Stimulated activated CD8-positive, alpha-beta memory T cell treated with anti-CD3 and anti-CD28 coated beads, Interleukin-15, amount 100 ng/mL, for 4 hours (primary cell): ENCODE measurements around the gene MYL6B.

Experiments used
- DNase-seq, 2 donors: peaks; one replicate each; pipeline ENCODE4 v3.0.0-alpha.2; 2020; ENCODE audit warnings: low read depth in 2 of 2

Gene MYL6B

DNA sequence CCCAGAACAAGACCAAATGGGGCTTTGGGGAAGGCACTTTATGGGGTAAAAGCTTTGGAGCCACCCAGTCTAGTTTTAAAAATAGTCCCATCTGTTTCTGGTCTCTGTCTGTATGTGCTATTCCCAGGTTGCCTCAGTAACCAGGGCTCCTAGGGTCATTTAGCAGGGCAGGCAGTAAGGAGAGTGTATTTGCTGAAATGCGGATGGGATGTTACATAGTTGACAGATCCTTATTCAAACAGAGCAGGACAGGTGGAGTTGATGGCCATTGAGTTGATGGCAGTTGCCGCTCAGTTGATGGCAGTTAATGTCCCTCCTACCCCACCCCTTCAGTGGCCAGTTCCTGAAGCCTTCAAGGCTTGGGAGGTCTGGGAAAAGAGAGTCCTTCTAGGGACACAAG lies 29.8 kb upstream of the MYL6B start:
- DNase-seq, result no peak

GRCh38 chr12:56124133-56124532 lies 28.3 kb upstream of the MYL6B start:
- no peak for DNase-seq

DNA sequence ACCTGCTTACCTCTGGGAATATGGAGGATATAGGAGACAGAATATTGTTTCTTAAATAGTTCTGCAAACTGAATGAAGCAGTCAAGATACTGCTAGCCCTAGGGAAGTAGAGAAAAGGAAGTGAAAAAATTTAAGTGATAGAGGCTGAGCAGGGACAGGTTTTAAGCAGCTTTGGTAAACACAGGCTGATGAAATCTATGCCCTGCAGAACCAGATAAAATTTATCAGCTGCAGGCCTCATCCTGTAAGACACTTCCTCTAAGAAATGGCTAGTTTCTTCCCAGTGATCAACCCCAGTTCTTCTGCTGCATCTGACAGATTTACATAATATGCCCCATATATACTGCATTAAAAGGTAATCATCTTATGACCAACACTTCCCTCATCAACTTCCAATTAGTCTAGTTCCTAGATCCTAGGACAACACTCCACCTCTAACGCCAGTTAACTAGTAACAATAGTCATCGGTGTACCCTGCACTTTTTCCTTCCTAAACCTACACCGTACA lies 25.6 kb upstream of the MYL6B start:
- no peak for DNase-seq

DNA sequence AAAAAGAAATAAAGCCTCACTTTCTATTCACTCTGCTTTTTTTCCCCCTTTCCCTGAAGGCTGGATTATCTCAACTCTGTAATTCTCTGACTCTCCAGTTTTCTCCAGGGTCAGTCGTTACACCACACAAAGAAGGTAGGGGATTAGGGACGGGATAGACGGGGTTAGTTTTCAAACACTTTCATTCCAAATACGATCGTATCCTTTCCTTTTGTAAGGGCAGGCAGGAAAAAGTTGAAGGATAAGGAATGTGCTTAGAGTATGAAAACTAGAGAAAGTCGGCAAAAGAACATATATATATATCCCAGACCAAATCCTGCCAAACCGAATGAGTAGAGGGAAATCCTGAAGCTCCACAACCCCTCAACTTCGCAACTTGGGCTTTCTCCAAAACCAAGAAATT lies 24.9 kb upstream of the MYL6B start:
- no peak for DNase-seq

GRCh38 chr12:56127888-56128669 lies 24.3 kb upstream of the MYL6B start, which contains the start of gene ESYT1:
ESYT1 (plus strand) TSS chr12:56128267; CDS start chr12:56128320, 53 bp downstream.
- peak; percentile 92 to 98 for DNase-seq

DNA sequence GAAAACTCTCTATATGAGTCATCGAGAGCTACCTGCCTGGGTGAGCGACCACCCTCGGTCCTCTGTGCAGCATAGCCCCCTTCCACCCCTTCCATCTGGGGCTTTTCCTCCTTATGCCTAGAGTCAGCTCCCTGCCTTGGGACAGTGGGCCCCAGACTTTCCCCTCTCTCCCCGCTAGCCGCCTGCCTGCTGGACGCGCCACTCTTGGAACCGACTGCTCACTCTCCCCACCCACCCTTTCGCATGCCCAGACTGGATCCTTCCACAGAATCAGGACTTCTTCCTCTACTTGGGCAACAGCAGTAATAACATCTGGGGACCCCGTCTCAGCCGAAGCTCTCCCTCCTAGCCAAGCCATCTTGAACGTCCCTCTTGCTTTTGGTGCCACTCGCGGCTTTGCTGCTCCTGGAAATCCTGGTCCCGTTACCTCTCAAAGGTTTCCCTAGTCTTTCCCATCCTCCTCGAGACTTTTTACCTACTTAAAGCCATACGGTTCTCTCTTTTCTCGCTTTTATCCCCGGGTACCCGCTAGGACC lies 23.6 kb upstream of the MYL6B start:
- DNase-seq, result no peak

DNA sequence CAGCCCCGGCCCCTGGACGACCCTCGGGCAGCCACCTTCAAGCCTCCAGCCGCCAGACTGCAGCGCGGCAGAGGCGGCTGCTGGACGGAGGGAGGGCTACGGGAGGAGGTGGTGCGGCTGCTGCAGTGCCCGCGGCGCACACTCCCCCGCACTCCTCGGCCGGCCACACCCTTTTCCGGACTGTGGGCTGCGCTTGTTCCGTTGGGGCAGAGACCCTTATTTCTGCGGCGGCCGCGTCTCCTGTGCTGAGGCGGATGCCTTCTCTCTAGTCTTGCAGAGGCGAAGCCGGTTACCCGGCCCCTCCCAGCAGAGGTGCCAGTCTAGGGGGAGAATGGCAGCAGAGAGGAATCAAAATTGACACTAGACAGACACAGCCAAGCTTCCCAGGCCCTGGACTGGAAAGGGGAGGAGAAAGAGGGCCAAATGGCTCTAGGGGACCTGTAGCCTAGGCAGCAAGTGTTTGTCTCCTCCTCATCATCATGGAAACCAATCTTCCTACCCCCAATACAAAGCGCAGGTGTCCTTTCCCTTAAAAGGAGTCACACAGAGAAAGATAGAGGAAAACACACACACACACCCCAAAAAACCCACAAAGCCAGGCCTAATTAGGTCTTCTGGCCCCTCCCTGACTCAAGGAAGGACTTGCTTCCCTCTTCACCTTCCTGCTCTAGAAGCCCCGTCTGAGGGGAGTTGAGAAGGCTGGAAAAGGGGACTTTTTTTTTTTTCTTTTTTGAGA lies 23.0 kb upstream of the MYL6B start:
- peak in 1 of 2 donors; percentile 60 for DNase-seq

GRCh38 chr12:56129942-56130495 lies 22.4 kb upstream of the MYL6B start:
- no peak for DNase-seq

DNA sequence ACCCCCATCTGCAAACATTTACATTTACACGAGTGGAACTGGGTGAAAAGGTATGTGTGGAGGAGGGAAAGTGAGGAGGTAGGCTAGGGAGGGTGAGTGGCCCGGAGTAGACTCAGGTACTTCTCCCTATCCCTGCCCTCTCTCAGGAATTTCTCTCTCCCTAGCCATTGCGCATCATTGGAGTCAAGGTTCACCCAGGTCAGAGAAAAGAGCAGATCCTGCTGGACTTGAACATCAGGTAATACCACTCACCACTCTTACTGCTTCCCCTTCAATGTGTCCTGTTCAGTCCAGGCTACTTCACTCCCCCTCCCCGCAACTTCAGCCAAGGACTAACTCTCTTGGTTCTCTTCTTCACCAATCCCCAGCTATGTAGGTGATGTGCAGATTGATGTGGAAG lies 21.5 kb upstream of the MYL6B start:
- DNase-seq, result no peak

DNA sequence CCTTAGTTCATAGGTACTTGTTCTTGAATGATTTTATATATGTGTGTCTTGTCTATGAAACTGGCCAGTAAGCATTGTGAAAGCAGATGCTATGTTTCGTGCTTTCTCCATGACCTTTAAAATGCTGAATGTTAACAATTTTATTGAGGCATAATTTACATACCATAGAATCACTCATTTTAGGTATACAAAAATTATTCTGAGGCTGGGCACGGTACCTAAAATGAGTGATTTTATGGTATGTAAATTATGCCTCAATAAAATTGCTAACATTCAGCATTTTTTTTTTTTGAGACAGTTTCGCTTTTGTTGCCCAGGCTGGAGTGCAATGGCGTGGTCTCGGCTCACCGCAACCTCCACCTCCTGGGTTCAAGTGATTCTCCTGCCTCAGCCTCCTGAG lies 17.5 kb upstream of the MYL6B start:
- no peak for DNase-seq

DNA sequence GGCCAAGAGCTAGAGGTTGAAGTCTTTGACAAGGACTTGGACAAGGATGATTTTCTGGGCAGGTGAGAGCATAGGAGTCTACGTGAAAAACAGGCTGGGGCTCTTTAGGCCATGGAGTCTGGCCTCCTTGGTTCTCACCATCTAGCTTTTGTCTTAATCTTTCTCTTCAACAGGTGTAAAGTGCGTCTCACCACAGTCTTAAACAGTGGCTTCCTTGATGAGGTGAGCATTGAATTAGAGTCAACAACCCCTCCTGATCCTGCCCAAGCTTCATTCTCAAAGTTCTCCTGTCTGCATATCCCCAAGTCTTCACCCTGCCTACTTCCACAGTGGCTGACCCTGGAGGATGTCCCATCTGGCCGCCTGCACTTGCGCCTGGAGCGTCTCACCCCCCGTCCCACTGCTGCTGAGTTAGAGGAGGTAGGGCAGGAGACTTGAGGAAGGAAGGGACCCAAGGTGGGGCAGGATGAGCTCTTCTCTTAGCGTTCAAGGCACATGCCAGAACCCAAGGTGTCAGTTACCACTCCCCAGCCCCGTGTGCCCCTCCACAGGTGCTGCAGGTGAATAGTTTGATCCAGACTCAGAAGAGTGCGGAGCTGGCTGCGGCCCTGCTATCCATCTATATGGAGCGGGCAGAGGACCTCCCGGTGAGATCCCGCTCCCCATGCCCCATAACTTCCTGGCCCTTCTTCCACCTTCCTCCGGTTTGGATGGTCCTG lies 14.4 kb upstream of the MYL6B start:
- no peak for DNase-seq

GRCh38 chr12:56141946-56142784 lies 10.2 kb upstream of the MYL6B start:
- DNase-seq, result no peak

GRCh38 chr12:56143217-56143616 lies 9.2 kb upstream of the MYL6B start:
- no peak for DNase-seq

DNA sequence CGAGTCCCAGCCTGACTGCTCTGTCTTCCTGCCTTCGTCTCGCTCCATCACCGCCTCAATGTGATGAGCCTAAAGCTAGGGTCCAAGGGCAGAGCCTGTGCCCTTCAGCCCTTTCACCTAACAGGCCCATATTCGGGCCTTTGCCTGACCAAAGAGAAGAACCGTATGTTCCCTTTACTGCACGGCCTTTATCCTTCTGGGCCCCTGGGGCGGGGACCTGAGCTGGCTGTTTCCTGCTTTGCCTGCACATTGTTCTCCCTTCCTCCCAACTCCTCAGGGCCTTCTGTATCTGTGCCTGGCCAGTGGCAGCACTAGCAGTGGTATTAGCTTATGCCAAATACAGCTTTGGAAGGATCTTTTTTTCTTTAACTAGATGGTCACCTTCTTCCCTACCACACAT lies 8.5 kb upstream of the MYL6B start:
- DNase-seq, result no peak

DNA sequence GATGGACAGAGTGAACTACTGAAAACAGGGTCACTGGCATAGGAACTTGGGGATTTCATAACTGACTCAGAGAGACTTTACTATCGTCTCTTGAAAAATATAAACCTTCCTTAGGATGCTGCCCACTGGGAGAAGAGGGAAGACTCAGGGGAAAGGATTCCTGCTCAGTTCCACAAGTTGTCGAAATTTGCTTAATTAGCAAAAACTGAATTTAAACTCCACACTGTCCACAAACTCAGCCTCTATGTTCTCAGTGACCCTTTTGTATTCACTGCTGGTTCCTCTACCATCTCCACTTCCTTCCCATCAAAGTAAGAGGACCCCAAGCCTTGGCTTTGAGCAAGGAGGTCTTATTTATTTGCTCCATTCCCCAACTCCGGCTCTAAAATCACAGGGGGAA lies 7.2 kb upstream of the MYL6B start:
- no peak for DNase-seq

GRCh38 chr12:56146492-56147460 lies 5.6 kb upstream of the MYL6B start:
- no peak for DNase-seq

DNA sequence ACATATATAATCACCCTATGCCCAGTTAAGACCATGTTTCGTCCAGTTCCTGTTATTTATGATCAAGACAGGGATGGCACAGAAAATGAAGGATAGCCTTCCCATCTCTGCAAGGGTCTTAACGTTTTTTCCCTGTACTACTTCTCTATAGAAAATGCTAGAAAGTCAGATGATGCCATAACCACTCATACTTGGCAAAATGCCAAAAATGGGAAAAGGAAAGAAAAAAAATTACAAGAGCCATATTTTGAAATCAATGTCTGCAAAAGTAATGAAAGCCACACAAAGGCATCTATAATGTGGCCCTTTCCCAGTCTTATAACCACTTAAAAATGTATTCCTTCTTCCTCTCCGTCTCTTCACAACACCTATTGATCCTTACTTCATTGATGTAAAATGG lies 1.8 kb upstream of the MYL6B start:
- no peak for DNase-seq

- peak; percentile 17 to 42 for DNase-seq
These were observed 685 bp upstream of the MYL6B start for GRCh38 chr12:56151672-56152131.
